Neural progenitor cell (in vitro differentiated cells): ENCODE data around the gene CYB5B.

Experiments
- EZH2 ChIP-seq: fragments of 200-600 bp; sonication (generic); IDR thresholded peaks from 2 replicates; pipeline ENCODE4 v1.6.1; 2017; ENCODE audit warnings: antibody characterized with exemption, mild to moderate bottlenecking, moderate library complexity
- TF ChIP-seq, protein P1 (sequence below): fragments of 200-600 bp; sonication (generic); IDR thresholded peaks from 2 replicates; pipeline ENCODE4 v1.5.1; 2017; ENCODE audit warnings: antibody characterized with exemption, mild to moderate bottlenecking

DNA sequence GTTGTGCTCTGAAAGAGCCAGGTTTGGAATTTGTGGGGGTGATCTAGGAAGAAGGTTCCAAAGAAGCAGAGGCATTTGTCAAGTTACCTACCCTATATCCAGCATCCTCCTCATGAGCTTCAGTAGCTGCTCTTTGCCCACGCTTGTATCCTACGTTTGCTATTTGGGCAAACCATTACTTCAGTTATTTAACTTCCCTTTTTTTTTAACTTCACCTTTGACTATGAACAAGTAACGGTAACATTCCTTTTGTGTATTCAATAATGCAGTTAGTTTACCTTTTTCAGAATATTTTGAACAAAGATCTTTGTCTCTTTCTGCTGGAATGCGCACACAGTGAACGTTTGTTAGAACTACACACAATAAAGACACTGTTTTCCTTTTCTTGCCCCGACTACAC lies 41.5 kb downstream of the CYB5B start:
- TF ChIP-seq, protein P1, sequence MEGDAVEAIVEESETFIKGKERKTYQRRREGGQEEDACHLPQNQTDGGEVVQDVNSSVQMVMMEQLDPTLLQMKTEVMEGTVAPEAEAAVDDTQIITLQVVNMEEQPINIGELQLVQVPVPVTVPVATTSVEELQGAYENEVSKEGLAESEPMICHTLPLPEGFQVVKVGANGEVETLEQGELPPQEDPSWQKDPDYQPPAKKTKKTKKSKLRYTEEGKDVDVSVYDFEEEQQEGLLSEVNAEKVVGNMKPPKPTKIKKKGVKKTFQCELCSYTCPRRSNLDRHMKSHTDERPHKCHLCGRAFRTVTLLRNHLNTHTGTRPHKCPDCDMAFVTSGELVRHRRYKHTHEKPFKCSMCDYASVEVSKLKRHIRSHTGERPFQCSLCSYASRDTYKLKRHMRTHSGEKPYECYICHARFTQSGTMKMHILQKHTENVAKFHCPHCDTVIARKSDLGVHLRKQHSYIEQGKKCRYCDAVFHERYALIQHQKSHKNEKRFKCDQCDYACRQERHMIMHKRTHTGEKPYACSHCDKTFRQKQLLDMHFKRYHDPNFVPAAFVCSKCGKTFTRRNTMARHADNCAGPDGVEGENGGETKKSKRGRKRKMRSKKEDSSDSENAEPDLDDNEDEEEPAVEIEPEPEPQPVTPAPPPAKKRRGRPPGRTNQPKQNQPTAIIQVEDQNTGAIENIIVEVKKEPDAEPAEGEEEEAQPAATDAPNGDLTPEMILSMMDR = no peak
- TF ChIP-seq EZH2 = no peak
